ENCODE measurements around the gene DNAAF2.

GRCh38 chr14:49679271-49679670 lies 44.2 kb upstream of the DNAAF2 start:
- no peak for TF ChIP-seq CTCF (IDR thresholded peaks at IDR 0.05)
- no peak for TF ChIP-seq EZH2 (IDR thresholded peaks at IDR 0.05; ENCODE audit: borderline replicate concordance, insufficient read depth, low read depth, low read length, poor library complexity, severe bottlenecking)

All from B cell (primary cell).